ENCODE results near the gene ACTR3. TPM values are rescaled to one million over a fixed set of nuclear protein-coding genes. Genes with fewer than 3 reads are reported as not detected.

Gene ACTR3
- total RNA-seq, 4 donors from 2014 or later = 73.0 to 106 (median 89.7) TPM

GRCh38 chr2:113910967-113911678 is 21.2 kb downstream of the ACTR3 start:
- no peak for DNase-seq (ENCODE audit: low spot score in 2 of 2)
- no peaks in the 10 kb centered on the region for H3K27me3 ChIP-seq
- peaks cover 0 to 6% (median 0%) of the 10 kb centered on the region in 4 donors for H3K9me3 ChIP-seq
- peaks cover 0 to 37% (median 18%) of the 10 kb centered on the region in 4 donors for H3K4me1 ChIP-seq
- H3K27ac ChIP-seq = no peak overlapping the region
- TF ChIP-seq, protein P1, sequence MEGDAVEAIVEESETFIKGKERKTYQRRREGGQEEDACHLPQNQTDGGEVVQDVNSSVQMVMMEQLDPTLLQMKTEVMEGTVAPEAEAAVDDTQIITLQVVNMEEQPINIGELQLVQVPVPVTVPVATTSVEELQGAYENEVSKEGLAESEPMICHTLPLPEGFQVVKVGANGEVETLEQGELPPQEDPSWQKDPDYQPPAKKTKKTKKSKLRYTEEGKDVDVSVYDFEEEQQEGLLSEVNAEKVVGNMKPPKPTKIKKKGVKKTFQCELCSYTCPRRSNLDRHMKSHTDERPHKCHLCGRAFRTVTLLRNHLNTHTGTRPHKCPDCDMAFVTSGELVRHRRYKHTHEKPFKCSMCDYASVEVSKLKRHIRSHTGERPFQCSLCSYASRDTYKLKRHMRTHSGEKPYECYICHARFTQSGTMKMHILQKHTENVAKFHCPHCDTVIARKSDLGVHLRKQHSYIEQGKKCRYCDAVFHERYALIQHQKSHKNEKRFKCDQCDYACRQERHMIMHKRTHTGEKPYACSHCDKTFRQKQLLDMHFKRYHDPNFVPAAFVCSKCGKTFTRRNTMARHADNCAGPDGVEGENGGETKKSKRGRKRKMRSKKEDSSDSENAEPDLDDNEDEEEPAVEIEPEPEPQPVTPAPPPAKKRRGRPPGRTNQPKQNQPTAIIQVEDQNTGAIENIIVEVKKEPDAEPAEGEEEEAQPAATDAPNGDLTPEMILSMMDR (IDR thresholded peaks at IDR 0.05) = no peak
- TF ChIP-seq EP300 (IDR thresholded peaks at IDR 0.05) (no peak), POLR2A (IDR thresholded peaks at IDR 0.05) (no peak)
- H3K36me3 ChIP-seq = no peaks in the 10 kb centered on the region
- WGBS, 2 donors = 62% methylated on average over 6 of the region's 6 CpGs
- no peak overlapping the region for H3K4me3 ChIP-seq

DNA sequence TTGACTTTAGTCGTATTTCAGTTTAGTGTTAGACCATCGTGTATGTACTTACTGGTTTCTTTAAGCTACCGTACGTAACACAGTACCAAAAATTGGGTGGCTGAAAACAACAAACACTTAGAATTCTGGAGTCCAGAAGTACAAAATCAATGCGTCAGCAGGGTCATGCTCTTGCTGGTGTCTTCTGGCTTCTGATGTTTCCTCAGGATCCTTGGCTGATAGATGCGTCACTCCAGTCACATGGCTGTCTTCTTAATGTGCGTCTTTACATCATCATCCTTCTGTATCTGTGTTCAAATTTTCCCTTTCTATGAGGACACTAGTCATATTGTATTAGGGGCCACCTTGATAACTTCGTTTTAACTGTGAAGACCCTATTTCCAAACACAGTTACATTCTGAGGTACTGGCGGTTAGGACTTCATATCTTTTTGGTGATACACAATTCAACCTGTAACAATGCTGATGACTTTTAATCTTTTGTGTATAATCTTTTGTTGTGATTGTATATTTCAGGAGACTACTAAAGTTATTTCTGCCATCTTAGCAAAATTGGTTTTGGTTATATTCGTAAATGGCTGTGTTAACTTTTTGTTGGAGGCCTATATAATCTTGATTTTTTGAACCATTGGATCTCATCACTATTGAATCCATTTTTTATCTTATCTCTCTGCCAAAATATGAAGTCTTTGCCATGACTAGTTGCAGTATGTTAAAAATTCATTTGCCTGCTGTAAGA is 25.4 kb downstream of the ACTR3 start:
- no peak overlapping the region for H3K4me3 ChIP-seq
- peaks cover 0 to 21% (median 5%) of the 10 kb centered on the region in 4 donors for H3K4me1 ChIP-seq
- DNase-seq (ENCODE audit: low spot score in 2 of 2) = no peak
- WGBS, 2 donors = 87 to 95% methylated on average over 10 of the region's 10 CpGs
- H3K9me3 ChIP-seq = no peaks in the 10 kb centered on the region
- no peaks in the 10 kb centered on the region for H3K27me3 ChIP-seq
- H3K36me3 ChIP-seq = peaks cover 0 to 30% (median 0%) of the 10 kb centered on the region in 3 donors
- TF ChIP-seq EP300 (IDR thresholded peaks at IDR 0.05) (no peak), POLR2A (IDR thresholded peaks at IDR 0.05) (no peak)
- TF ChIP-seq, protein P1 (IDR thresholded peaks at IDR 0.05) = no peak
- no peak overlapping the region for H3K27ac ChIP-seq

- H3K27me3 ChIP-seq = no peaks in the 10 kb centered on the region
- no peak for DNase-seq (ENCODE audit: low spot score in 2 of 2)
- no peaks in the 10 kb centered on the region for H3K9me3 ChIP-seq
- WGBS, 2 donors = 47 to 50% methylated on average over 1 of the region's 1 CpG
- TF ChIP-seq EP300 (IDR thresholded peaks at IDR 0.05) (no peak), POLR2A (IDR thresholded peaks at IDR 0.05) (no peak)
- TF ChIP-seq, protein P1 (IDR thresholded peaks at IDR 0.05) = no peak
- H3K4me1 ChIP-seq = peaks cover 0 to 7% (median 0%) of the 10 kb centered on the region in 4 donors
- H3K36me3 ChIP-seq = peaks cover 0 to 37% (median 0%) of the 10 kb centered on the region in 3 donors
- H3K4me3 ChIP-seq = no peak overlapping the region
- no peak overlapping the region for H3K27ac ChIP-seq
Observed at GRCh38 chr2:113918229-113918628, 28.3 kb downstream of the ACTR3 start.

DNA sequence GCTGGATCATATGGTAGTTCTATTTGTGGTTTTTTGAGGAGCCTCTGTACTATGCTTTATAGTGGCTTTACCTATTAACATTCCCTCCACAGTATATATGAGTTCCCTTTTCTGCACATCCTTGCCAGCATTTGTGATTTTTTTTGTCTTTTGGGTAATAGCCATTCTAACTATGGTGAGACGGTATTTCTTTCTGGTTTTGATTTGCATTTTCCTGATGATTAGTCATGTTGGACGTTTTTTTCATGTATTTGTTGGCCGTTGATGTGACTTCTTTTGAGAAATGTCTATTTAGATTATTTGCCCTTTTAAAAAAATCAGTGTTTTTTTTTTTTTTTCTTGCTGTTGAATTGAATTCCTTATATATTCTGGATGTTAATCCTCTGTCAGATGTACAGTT is 31.1 kb downstream of the ACTR3 start:
- Histone ChIP-seq H3K27ac (no peak overlapping the region), H3K36me3 (peaks cover 0 to 41% (median 0%) of the 10 kb centered on the region in 3 donors), H3K4me1 (peaks cover 0 to 7% (median 0%) of the 10 kb centered on the region in 4 donors), H3K27me3 (no peaks in the 10 kb centered on the region), H3K4me3 (no peak overlapping the region), H3K9me3 (no peaks in the 10 kb centered on the region)
- TF ChIP-seq POLR2A (IDR thresholded peaks at IDR 0.05) = no peak
- TF ChIP-seq, protein P1 (IDR thresholded peaks at IDR 0.05) = no peak
- TF ChIP-seq EP300 (IDR thresholded peaks at IDR 0.05) = no peak
- WGBS, 2 donors = 66 to 77% methylated on average over 3 of the region's 3 CpGs
- DNase-seq (ENCODE audit: low spot score in 2 of 2) = no peak

GRCh38 chr2:113922335-113922734 is 32.4 kb downstream of the ACTR3 start:
- no peak for DNase-seq (ENCODE audit: low spot score in 2 of 2)
- peaks cover 0 to 45% (median 0%) of the 10 kb centered on the region in 3 donors for H3K36me3 ChIP-seq
- no peak overlapping the region for H3K4me3 ChIP-seq
- H3K27ac ChIP-seq = no peak overlapping the region
- no peaks in the 10 kb centered on the region for H3K9me3 ChIP-seq
- no peaks in the 10 kb centered on the region for H3K27me3 ChIP-seq
- TF ChIP-seq POLR2A (IDR thresholded peaks at IDR 0.05) (no peak), EP300 (IDR thresholded peaks at IDR 0.05) (no peak)
- TF ChIP-seq, protein P1 (IDR thresholded peaks at IDR 0.05) = no peak
- no peaks in the 10 kb centered on the region for H3K4me1 ChIP-seq
- WGBS, 2 donors = 95 to 97% methylated on average over 6 of the region's 6 CpGs
